ENCODE data around the gene TRIO.
"Not testable (repeated sequence)": the region's sequence is repeated elsewhere in the genome, so short reads cannot be mapped to it uniquely, and the experiment has no call there.

The TRIO gene

DNA sequence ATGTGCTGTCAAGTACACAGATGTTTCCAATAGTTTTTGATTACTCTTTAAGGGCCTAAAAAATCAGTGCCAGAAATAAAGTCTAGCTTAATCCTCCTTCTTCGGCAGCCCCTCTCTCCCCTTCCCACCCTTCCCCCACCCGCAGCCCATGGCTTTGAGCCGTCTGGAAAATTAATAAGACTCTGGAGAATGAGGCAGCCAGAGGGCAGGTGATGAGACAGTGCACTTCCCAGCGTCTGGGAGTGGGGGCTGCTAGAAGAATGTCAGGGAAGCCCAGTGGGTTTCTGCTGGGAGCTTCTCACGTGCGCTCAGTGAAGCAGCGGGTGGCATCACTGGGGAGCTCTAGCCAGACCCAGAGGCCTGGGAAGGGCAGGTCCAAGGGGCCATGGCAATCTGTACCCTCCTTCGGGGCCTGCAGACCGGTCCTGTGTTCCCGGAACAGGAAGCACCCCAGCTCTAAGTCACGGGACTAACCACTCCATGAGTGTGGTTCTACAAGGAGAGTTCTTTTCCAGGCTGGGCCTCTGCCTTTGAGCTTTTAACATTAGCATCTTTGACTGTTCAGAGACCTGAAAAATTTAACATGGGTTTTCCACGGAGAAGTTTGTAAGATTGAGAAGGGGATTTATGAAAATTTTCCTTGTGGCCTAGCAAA is 273.6 kb downstream of the TRIO start:
- in situ Hi-C loops (cut with HindIII; ENCODE audit: low sequenced_read_pairs): no loop called here

DNA sequence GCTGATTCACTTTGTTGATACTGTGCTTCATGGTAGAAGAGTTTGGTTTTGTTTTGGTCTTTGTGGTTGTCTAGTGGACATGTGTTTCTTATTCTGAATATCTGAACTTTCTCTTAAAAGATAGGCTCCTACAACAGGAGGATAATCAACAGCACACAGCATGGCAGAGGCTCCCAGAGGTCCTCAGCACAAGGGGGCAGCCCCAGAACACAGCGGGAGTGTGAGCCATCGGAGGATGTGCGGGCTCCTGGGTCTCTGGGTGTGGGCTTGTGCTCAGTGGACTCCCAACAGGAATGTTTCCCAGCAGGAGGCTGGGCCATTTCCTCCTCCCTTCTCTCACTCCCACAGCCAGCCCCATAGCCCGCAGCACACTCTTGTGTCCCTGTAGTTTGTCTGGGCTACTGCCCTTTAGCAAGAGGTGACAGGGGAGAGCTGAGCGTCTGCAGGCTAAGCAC is 274.2 kb downstream of the TRIO start:
- in situ Hi-C loops (cut with HindIII; ENCODE audit: low sequenced_read_pairs): no loop called here

DNA sequence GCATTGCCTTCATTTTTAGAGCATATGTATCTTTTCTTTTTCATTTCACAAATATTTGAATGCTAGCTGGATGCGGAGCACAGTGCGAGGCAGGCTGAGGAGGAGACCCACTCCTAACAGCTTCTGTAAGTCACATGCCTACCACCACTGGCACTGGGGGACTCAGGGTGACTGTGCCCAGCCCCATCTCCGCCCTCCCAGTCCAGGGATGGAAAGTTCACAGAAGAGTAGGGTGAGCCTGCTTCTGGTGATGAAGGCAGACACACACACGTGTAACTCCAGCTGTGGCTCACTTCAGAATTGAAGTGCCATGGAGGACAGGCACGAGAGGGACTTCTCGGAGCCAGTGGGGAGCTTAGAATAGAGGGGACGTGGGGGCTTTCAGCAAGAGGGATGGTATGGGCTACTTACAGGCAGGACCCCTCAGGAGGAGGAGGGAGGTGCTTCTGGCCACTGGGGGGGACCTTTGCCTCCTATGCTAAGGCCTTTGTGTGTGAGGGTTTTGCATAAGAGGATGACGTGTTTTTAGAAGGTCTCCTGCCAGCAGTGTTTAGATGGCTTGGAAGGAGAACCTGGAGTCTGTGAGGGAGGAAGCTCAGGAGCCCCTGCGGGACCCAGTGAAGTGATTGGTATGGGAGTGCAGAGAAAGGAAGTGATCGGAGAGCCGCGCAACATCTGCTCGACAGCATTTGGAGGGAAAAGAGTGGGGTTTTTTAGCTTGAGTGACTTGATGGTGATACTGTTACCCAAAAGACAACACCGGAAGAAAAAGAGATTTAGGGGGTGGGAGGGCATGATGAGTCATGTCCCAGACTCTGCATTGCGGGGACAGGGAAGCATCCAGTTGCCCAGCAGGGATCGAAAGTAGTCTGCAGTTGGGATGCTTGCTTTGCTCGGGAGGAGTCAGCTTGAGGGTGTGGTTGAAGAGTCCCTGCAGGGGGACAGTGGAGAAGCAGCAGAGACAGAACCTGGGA is 274.9 kb downstream of the TRIO start:
- in situ Hi-C loops (cut with HindIII; ENCODE audit: low sequenced_read_pairs): no loop called here

DNA sequence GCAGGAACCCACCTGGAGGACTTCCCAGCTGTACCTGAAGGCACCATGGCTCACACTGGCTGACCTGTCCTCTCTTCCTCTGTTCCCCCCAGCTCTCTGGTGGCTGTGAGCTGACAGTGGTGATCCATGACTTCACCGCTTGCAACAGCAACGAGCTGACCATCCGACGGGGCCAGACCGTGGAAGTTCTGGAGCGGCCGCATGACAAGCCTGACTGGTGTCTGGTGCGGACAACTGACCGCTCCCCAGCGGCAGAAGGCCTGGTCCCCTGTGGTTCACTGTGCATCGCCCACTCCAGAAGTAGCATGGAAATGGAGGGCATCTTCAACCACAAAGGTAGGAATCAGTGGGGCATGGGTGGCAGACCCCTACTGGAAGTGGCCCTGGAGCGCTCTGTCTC is 276.5 kb downstream of the TRIO start:
- in situ Hi-C loops (cut with HindIII; ENCODE audit: low sequenced_read_pairs): no loop called here

DNA sequence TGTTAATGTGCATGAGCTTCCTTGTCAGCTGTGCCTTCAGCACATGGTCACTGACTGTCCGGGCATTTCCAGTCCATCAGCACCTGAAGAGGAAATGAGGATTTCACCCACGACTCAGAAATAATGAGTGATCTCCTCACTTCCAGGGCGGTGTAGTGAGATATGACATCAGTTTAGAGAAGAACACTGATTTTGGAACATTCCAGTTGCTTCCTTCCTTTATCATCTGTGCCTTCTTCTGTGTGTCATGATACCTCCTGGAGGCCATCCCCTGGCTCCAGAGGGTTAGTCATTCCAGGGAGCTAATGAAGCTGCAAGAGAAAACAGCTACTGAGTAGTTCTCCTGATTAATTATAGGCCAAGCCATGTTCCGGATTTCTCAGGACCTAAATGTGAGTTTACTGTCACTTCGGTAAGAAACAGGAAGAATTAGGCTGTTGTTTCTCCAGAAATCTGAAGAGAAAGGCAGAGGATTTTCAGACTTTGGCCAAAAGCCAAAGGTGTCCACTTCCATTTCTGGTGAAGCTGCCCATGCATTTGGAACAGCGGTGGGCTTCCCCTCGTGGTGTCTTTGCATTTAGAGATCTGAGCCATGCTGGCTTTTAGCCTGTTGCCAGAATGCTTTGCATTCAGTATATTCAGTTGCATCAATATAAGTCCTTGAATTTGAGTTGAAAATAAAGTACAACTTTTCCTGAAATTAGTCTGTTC is 277.1 kb downstream of the TRIO start:
- in situ Hi-C loops (cut with HindIII; ENCODE audit: low sequenced_read_pairs): no loop called here

DNA sequence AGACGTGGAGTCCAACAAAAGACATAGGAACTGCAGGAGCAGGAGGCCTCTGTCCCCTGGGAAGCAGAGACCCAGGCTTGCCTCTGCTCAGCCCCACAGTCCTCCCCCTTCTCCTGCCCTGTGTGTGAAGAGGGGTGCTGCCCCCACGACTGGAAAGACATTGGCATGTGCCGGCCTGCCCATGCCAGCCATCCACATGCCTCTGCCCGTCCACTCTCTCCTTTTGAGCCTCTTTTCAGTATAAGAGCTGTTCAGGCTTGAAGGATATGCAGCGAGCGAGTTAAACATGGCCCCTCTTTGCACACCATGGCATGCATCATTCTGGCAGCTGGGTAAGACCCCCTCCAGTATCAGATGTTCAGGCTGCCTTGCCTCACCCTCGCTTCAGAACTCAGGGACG is 278.7 kb downstream of the TRIO start:
- in situ Hi-C loops (cut with HindIII; ENCODE audit: low sequenced_read_pairs): no loop called here

DNA sequence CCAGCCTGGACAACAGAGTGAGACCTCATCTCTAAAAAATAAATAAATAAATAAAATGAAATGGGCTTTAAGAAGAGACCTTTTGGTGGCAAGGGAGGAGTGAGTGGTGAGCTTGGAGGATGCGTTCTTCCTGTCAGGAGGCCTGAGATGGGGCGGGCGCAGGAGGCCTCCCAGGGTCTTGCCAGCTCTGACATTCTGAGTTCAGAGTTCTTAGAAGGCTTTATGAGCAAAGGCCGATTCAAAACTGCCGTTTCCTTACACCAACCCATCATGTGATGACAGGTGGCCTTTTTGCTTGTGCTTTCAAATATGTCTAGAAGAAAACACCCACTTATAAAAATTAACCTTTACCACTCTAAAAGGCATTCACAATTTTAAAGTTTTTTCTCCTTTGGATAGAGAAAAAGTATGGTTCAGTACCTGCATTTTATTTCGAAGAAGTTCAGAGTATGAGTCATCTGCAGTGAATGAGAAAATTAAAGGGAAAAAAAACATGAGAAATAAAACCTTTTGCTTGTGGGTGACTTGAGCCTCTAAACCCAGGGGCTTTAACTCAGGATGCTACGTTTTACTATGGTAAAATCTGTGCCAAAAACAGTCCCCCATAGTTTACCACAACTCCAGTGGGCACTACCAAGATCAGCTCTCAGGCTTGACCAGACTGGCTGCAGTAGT is 281.0 kb downstream of the TRIO start:
- in situ Hi-C loops (cut with HindIII; ENCODE audit: low sequenced_read_pairs): no loop called here

DNA sequence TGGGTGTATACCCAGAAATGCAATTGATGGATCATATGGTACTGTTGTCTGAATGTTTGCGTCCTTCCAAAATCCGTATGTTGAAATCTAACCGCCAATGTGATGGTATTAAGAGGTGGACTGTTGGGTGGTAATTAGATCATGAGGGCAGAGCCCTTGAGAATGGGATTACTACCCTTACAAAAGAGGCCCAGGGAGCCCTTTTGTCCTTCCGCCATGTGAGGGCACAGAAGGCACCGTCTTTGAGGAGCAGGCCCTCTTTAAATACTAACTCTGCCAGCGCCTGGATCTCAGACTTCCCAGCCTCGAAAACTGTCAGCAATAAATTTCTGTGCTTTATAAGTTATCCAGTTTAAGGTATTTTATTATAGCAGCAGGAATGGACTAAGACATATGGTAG is 282.4 kb downstream of the TRIO start:
- in situ Hi-C loops (cut with HindIII; ENCODE audit: low sequenced_read_pairs): no loop called here

DNA sequence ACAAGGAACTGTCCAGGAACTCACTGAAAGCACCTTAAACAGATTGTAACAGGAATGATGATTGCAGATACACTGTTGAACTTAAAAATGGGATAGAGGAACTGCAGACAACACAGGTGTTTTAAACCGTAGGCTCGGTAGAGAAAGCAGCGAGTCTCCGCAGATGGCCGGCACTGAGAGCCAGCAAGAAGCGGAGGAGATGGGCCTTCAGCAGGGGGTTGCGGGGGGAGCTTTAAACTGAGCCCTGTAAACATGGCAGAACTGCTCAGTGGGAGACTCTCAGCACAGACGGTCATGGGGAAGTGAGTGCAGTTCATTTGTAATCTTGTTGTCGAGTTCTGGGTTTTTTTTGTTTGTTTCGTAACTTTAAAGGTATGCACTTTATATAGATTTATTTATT is 283.4 kb downstream of the TRIO start:
- in situ Hi-C loops (cut with HindIII; ENCODE audit: low sequenced_read_pairs): no loop called here

DNA sequence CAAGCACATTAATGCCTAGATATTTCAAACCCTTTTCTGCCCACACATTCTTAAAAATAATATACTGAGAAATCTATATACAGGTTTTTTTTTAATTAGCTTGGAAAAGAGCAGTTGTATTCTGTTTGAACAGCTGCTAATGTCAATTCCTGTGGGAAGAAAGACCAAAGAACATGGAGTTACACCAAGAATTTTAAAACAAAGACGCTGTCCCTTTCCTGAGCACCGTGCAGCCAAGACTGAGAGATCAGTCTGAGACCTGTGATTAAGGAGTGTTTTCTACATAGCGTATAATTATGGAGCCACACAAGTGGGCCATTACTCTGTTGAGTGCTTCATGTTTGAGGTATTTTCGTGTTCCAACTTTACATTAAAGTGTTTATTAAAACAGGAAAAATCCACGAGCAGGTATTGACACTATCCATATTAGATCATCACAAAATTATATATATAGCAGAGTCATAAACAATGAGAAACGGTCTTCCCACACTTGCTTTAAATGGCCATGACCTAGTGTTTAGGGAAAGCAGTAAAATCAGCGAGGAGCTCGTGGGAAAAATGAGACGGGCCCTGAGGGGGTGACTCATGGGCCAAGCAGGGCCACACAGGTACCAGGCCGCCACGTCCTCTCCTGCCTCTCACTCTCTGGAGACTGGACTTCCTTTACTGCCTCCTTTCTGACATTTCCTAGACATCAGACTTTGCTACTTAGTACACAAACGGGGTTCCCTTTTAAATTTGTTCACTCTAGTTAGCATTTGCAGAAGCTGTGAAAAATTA is 285.4 kb downstream of the TRIO start:
- in situ Hi-C loops (cut with HindIII; ENCODE audit: low sequenced_read_pairs): no loop called here

DNA sequence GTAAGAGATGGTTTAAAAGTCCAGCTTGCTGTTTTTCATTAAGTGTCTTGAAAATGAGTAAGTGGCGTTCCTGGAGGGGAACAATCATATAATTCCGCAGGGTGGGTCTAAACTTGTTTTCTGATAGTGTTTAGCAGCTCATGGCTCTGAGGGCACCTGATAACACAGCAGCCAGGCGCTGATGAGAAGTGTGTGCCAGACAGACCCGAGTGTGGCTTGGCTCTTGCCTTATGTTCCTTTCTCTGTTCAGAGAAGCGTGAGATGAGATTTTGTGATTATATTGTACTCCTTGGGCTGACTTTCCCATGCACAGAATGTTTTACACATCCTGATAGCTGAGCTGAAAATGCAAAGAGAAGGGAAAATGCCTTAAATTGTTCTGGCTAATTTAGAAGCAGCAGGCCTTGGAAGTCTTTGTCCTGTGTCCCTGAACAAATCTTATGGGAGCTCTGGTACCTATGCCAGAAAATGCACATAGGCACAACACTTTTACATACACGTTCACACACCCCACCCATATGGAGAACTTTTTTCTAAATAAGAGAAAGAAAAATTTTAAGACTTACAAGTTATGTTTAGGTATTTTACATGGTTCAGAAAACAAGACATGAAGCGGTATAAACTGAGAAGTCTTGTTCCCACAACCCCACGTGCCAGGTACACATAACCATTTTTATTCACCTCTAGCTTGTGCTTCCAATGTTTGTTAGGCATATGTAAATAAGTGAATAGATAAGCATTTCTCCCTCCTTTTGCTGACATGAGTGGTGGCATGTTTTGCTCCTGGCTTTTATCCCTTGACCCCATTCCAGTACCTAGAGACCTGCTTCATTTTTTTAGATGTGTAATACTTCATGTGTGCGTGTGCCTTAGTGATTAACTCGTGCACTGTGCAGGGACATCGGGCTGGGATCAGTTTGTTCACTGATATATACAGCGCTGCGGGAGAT is 286.2 kb downstream of the TRIO start:
- in situ Hi-C loops (cut with HindIII; ENCODE audit: low sequenced_read_pairs): no loop called here

DNA sequence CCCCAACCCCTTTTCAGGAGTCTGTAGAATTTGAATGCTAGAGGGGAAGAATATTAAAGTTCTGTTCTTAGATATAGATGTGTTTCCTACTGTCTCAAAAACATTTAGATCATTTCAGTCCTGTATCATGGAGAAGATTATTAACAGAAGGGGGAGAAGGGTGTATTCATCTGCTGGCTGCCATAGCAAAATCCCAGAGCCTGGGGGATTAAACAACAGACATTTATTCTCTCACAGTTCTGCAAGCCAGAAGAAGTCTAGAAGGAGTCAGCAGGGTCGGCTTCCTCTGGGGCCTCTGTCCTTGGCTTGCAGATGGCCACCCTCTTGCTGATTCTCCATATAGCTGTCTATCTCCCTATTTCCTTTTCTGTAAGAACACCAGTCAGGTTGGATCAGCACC is 288.4 kb downstream of the TRIO start:
- in situ Hi-C loops (cut with HindIII; ENCODE audit: low sequenced_read_pairs): no loop called here

DNA sequence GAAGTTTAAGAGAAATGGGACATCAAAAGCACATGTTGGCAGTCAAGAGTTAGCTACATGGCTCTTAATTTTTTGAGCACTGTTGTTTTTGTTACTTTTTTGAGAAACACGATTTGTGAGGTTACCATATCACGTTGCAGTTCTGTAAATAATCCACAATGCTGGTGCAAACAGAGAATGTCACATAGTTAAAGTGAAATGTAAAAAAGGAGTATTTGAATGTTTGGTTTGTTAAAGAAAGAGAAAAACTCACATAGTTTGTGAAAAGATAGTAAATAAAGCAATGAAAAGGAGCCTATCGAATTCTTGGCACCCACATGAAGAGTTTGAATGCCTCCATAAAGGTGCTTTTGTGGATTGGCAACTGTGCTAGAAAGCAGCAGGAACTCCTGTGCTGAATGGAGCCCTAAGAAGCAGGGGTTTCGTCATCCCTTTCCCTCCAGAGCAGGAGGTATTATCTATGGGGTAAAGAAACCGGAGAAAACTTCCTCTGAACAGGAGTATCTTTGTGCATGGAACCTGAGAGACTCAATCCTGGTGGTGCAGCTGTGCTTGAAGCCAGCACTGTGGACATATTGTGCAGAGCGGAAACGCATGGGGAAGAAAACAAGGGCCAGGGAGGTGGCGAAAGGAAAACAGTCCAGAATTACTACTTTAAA is 289.9 kb downstream of the TRIO start:
- in situ Hi-C loops (cut with HindIII; ENCODE audit: low sequenced_read_pairs): no loop called here

DNA sequence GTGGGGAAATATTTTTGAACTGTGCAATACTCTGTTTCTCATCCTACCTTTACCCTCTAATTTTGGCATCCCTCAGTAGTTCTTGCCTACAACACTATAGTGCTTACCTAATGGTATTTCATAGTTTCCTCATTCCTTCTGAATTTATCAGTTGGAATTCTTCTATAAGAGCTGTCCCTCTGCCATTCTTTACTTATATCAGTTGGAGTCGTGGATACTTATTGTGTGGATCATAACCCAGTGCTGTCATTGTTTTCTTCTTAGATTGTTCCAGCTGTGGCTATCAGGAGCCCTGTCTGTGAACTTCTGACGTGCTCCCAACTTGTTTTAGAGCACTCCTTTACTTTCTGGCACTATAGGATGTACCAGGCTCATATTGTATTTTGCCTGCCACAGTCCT is 292.3 kb downstream of the TRIO start:
- in situ Hi-C loops (cut with HindIII; ENCODE audit: low sequenced_read_pairs): no loop called here

DNA sequence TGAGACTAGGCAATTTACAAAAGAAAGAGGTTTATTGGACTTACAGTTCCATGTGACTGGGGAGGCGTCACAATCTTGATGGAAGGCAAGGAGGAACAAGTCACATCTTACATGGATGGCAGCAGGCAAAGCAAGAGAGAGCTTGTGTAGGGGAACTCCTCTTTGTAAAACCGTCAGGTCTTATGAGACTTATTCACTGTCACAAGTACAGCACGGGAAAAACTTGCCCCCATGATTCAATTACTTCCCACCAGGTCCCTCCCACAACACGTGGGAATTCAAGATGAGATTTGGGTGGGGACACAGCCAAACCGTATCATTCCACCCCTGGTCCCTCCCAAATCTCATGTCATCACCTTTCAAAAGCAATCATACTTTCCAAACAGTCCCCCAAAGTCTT is 293.0 kb downstream of the TRIO start:
- in situ Hi-C loops (cut with HindIII; ENCODE audit: low sequenced_read_pairs): not testable (repeated sequence)

DNA sequence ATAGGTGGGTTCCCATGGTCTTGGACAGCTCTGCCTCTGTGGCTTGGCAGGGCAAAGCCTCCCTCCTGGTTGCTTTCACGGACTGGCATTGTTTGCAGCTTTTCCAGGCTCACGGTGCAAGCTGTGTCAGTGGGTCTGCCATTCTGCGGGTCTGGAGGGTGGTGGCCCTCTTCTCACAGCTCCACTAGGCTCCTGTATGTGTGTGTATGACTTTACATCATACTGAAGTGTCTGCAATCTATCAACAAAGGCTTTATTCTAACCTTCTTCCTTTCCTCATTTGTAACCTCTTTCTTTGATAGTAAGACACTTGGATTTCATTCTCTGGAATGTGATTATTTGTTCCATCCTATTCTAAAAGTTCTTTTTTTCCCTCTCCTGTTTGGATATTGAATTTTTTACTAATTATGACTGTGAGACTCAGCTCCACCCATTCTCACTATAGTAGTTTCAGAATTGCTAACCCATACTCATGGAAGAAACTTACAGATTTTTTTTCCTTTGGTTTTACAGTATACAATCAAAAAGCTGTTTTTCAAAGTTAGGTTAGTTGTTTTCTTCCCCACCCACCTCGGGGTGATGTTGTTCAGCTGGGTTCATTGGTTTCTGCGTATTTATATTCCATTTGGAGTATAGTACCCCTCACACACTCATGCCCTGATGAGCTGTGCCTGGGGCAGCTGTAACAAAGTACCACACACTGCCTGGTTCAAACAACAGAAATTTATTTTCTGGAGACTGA is 293.8 kb downstream of the TRIO start:
- in situ Hi-C loops (cut with HindIII; ENCODE audit: low sequenced_read_pairs): no loop called here

DNA sequence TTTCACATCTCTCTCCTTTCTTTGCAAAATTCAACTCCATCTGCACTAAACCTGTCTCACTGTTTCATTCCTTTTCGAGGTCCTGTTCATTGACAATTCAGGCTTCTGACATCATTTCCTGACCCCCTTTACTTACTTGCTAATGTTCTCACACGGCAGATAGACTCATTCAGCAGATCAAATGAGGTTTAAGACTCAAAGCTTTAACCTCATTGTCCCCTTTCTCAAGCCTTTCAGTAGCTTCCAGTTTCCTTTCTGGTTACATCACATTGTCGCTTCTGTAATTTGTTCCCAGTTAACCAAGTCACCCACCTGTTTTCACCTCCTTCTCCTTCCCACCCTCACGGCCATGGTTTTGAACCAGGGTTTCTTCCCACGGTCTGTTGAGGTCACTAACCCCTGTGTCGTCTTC is 295.1 kb downstream of the TRIO start:
- in situ Hi-C loops (cut with HindIII; ENCODE audit: low sequenced_read_pairs): no loop called here

Data from endothelial cell of hepatic sinusoid (primary cell).